Upper lobe of right lung (tissue), 1 donor: ENCODE data around the gene LAMTOR2. TPM values are rescaled to one million over a fixed set of nuclear protein-coding genes. Genes with fewer than 3 reads are reported as not detected.

ENCODE experiments used
- ATAC-seq: fragments of 200-7000 bp; cut with Tn5 transposase; one replicate; pipeline ENCODE4 v1.9.1; 2020; ENCODE audit warnings: mild to moderate bottlenecking, moderate library complexity
- DNase-seq: peaks from one replicate; pipeline ENCODE4 v3.0.0-alpha.2; 2020
- H3K27ac ChIP-seq: fragments of 200-600 bp; one replicate; pipeline ENCODE4 v1.8.0; 2022
- H3K27me3 ChIP-seq: fragments of 200-600 bp; one replicate; pipeline ENCODE4 v1.8.0; 2022; ENCODE audit warnings: mild to moderate bottlenecking
- H3K36me3 ChIP-seq: fragments of 200-600 bp; one replicate; pipeline ENCODE4 v1.8.0; 2022
- H3K4me1 ChIP-seq: fragments of 200-600 bp; one replicate; pipeline ENCODE4 v1.8.0; 2022
- H3K4me3 ChIP-seq: fragments of 200-600 bp; one replicate; pipeline ENCODE4 v1.8.0; 2022; ENCODE audit warnings: mild to moderate bottlenecking
- H3K9me3 ChIP-seq: fragments of 200-600 bp; one replicate; pipeline ENCODE4 v1.8.0; 2022
- intact Hi-C: fragments of 100-400 bp; cut with DNase I; formaldehyde crosslinking; loops from one replicate; pipeline ENCODE4 v1.11.0; 2022
- total RNA-seq: library from RNA; stranded (reverse); fragmentation: NEBNext Ultra II Directional; extraction: Animal tissue kit (Norgen Biotek cat#: 25700); gene quantifications from one replicate; pipeline ENCODE4 v1.2.1, GENCODE V29; 2021
- TF ChIP-seq, protein P1 (sequence below): fragments of 200-600 bp; IDR thresholded peaks from one replicate; pipeline ENCODE4 v1.8.0; 2022; ENCODE audit warnings: antibody characterized with exemption
- donor health status: DM: no; HTN: yes; CAD: no; lungs with severe emphysema.

The LAMTOR2 gene
- total RNA-seq, 1 donor from 2014 or later, result 49.7 TPM

DNA sequence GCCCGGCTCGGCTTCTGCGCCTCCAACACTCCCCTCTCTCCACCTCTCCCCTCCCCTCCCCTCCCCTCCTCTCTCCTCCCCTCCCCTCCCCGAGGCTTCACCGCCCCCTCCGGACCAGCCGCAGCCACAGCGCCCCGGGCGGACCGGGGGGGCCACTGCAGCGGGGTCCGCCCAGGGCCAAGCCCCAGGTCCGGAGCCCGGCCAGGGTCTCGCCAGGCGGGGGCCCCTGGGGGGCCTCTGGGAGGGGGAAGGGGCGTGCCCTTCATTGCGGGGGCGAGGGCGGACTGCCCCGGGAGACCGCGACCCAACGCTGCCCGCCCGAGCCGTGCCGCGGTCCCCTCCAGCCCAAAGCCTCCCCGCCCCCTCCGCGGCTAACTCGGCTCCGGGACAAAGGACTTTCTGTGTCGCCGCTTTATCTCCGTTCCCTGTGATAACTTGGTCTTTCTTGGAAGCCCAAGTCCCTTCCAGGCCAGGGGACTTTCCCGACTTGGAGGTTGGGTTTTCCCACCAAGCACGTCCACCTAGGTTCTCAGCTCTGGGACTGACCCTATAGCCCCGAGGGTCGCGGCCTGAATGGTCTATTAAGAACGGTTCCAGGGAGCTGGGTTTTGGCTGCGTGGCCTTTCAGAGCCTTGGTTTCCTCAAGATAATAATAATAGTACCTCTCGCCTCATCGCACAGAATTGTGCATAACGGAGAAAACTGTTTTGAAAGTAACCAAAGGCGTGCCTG, 648 bp upstream of the LAMTOR2 start, which contains the start of gene UBQLN4:
TSS of gene UBQLN4 (minus strand) at position 31 of the 732 bp plus-strand sequence. CDS start 97 bp downstream, outside the sequence.
- Histone ChIP-seq H3K4me3 (peak within 1 kb of the TSS; percentile 93), H3K27ac (peak within 1 kb of the TSS; percentile 83), H3K36me3 (peaks cover 7% of the 10 kb centered on the region), H3K27me3 (no peaks in the 10 kb centered on the region), H3K4me1 (peaks cover 8% of the 10 kb centered on the region), H3K9me3 (no peaks in the 10 kb centered on the region)
- peak; percentile 89 for ATAC-seq
- peak; percentile 94 for DNase-seq
- intact Hi-C loops, result no loop called here
- TF ChIP-seq, protein P1, sequence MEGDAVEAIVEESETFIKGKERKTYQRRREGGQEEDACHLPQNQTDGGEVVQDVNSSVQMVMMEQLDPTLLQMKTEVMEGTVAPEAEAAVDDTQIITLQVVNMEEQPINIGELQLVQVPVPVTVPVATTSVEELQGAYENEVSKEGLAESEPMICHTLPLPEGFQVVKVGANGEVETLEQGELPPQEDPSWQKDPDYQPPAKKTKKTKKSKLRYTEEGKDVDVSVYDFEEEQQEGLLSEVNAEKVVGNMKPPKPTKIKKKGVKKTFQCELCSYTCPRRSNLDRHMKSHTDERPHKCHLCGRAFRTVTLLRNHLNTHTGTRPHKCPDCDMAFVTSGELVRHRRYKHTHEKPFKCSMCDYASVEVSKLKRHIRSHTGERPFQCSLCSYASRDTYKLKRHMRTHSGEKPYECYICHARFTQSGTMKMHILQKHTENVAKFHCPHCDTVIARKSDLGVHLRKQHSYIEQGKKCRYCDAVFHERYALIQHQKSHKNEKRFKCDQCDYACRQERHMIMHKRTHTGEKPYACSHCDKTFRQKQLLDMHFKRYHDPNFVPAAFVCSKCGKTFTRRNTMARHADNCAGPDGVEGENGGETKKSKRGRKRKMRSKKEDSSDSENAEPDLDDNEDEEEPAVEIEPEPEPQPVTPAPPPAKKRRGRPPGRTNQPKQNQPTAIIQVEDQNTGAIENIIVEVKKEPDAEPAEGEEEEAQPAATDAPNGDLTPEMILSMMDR, result peak; percentile 51

DNA sequence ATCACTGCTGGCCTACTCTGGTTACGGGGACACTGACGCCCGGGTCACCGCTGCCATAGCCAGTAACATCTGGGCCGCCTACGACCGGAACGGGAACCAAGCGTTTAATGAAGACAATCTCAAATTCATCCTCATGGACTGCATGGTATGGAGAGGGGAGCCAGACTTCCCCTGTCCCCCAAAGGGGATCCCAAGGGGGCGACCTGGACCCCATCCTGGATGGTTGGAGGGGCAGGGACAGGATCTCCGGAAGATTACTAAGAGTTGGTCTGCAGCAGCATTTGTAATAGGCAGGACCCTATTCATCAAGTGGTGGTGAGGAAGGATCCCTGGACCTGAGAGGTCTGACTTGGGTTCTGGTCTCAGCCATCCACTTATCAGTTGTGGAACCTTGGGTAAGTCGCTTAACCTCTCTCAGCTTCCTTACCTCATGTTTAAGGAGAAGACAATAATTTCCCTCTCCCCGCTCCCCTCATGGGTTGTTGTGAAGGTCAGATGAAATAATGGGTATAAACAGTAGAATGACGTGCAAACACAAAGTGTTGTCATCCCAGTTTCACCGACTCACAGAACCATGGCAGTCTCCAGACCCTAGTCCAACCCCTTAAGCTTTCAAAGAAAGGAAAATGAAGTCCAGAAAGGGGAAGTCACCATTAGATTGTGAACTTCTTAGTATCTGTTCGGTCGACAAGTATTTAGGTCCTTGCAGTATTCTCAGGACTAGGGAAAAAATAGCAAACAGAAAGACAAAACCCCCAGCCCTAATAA, 883 bp downstream of the LAMTOR2 start:
- Histone ChIP-seq H3K9me3 (no peaks in the 10 kb centered on the region), H3K4me3 (peak overlapping the region; percentile 93), H3K27me3 (no peaks in the 10 kb centered on the region), H3K36me3 (peaks cover 4% of the 10 kb centered on the region), H3K27ac (peak overlapping the region; percentile 83), H3K4me1 (peaks cover 8% of the 10 kb centered on the region)
- TF ChIP-seq, protein P1, result no peak
- intact Hi-C loops, result no loop called here
- ATAC-seq (no peak), DNase-seq (no peak)

DNA sequence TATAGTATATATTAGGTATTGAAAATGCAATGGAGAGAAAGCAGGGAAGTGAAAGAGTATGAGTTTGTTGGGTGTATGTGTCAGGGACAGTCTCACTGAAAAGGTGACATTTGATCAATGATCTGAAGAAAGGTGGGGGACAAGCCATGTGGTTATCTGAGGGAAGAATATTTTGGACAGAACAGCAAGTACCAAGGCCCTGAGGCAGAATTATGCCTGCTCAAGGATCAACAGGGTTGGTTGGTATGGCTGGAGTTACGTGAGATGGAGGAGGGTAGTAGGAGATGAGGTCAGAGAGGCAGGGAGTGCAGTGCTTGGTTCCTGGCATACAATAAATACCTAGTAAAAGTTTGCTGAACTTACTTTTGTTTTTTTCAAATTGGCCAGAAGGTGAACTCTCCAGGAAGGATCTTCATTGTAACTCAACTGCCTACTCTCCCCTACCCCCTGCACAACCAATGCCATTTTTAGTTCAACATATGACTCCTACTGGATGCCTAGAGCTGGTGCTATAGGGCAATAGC, 1.8 kb downstream of the LAMTOR2 start:
- DNase-seq (no peak), ATAC-seq (no peak)
- Histone ChIP-seq H3K27me3 (no peaks in the 10 kb centered on the region), H3K27ac (no peak overlapping the region), H3K4me3 (peak overlapping the region; percentile 93), H3K4me1 (peaks cover 8% of the 10 kb centered on the region), H3K9me3 (no peaks in the 10 kb centered on the region), H3K36me3 (peaks cover 4% of the 10 kb centered on the region)
- intact Hi-C loops, result no loop called here
- TF ChIP-seq, protein P1, result no peak

DNA sequence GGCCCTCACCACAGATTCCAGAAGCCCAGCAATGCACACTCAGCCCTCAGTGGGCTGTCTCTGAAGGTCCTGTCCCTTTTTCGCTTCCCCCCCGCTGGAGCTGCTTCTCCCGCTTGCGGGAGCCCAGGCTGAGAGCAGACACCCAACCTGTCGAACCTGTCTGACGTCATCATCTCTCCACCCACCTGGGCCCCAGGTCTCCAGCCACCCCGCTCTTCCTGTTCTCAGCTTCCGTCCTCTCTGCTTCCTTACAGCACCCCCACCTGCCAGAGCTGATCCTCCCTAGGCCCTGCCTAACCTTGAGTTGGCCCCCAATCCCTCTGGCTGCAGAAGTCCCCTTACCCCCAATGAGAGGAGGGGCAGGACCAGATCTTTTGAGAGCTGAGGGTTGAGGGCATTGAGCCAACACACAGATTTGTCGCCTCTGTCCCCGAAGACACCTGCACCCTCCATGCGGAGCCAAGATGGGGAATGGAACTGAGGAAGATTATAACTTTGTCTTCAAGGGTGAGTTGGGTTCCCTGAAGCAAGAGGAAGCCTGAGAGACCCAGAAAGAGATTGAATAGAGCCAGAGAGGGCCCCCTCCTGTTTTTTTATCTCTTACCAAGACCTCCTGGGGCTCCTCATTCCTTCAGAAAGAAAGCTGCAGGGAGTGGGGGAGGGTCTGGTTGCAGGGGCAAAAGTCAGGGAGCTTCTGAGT, 6.5 kb downstream of the LAMTOR2 start, which contains the start of gene RAB25:
TSS of gene RAB25 (plus strand) at position 224 of the 700 bp plus-strand sequence. CDS start at position 465, 241 bp downstream.
- intact Hi-C loops, result no loop called here

DNA sequence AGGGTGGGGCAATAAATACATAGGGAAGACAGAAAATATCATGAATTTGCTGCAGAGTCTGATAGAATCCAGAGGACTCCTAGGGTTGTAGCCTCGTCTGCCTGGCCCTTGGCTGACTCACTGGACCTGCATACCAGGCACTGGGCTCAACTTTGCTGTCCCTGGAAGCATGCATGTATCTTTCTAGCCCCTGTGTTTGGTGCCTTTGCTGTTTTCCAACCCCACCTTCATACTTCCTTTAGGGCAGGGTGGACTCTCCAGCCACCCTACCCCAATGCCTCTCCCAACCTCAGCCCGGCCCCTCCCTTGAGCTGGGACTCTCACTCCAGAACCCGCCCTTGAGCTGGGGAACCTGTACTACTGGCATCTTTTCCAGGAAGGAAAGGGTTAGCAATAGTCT, 7.6 kb downstream of the LAMTOR2 start:
- Histone ChIP-seq H3K27ac (no peak overlapping the region), H3K4me3 (peak overlapping the region; percentile 47), H3K36me3 (peaks cover 4% of the 10 kb centered on the region), H3K27me3 (no peaks in the 10 kb centered on the region), H3K4me1 (no peaks in the 10 kb centered on the region), H3K9me3 (no peaks in the 10 kb centered on the region)
- ATAC-seq, result peak; percentile 4
- DNase-seq, result no peak
- intact Hi-C loops, result no loop called here
- TF ChIP-seq, protein P1, result no peak

More for the DNA sequence above, 6.5 kb downstream of the LAMTOR2 start, which contains the start of gene RAB25:
- H3K9me3 ChIP-seq, result no peaks in the 10 kb centered on the region
- peaks cover 4% of the 10 kb centered on the region for H3K36me3 ChIP-seq
- ATAC-seq (peak; percentile 91), DNase-seq (peak; percentile 86)
- TF ChIP-seq, protein P1, result no peak
- no peaks in the 10 kb centered on the region for H3K27me3 ChIP-seq
- H3K4me1 ChIP-seq, result no peaks in the 10 kb centered on the region
- H3K4me3 ChIP-seq, result peak within 1 kb of the TSS; percentile 47
- peak within 1 kb of the TSS; percentile 36 for H3K27ac ChIP-seq
